IMR-90 (cell line): ENCODE data around the gene RAD51B. TPM values are rescaled to one million over a fixed set of nuclear protein-coding genes. Genes with fewer than 3 reads are reported as not detected.

ENCODE experiments used
- ATAC-seq: fragments of 200-7000 bp; cut with Tn5 transposase; 2 replicates; pipeline ENCODE4 v1.9.1; 2020; ENCODE audit warnings: low read depth, mild to moderate bottlenecking, moderate library complexity
- BruUV-seq: library from RNA; stranded (reverse); fragments of 400-500 nt; replicated peaks from 2 replicates; lab custom pipeline; 2021; lab: Mats Ljungman, UMichigan
- CTCF ChIA-PET: fragments of 300-600 bp; formaldehyde crosslinking; extraction: SDS; loops from one replicate; lab custom pipeline; 2021; ENCODE audit warnings: antibody characterized with exemption; lab: Yijun Ruan, JAX
- POLR2A ChIA-PET: fragments of 300-600 bp; sonication (Branson Sonifier 250); formaldehyde crosslinking; loops from one replicate; lab custom pipeline; 2022; ENCODE audit warnings: antibody characterized with exemption; ENCODE audit not compliant: unreplicated experiment; lab: Charles Lee
- DNase-seq: peaks from one replicate; pipeline ENCODE4 v3.0.0; 2013
- H2AFZ ChIP-seq: replicated peaks from 2 replicates; pipeline ENCODE3; 2013; ENCODE audit warnings: low read length, mild to moderate bottlenecking; ENCODE audit not compliant: poor library complexity
- H2AK5ac ChIP-seq: 2 replicates; pipeline ENCODE4 v1.6.1; 2013; ENCODE audit warnings: low read depth, low read length, inconsistent platforms
- H2AK9ac ChIP-seq: replicated peaks from 2 replicates; pipeline ENCODE3; 2013; ENCODE audit warnings: mild to moderate bottlenecking, low read depth, low read length, moderate library complexity; ENCODE audit not compliant: poor library complexity
- H2BK120ac ChIP-seq: 2 replicates; pipeline ENCODE4 v1.6.1; 2013; ENCODE audit warnings: low read depth, low read length, inconsistent platforms
- H2BK15ac ChIP-seq: 3 replicates; pipeline ENCODE4 v1.6.1; 2013; ENCODE audit warnings: low read depth, low read length, inconsistent platforms
- H2BK20ac ChIP-seq: 2 replicates; pipeline ENCODE4 v1.6.1; 2013; ENCODE audit warnings: low read depth, mild to moderate bottlenecking, inconsistent platforms, low read length, moderate library complexity
- H2BK5ac ChIP-seq: 2 replicates; pipeline ENCODE4 v1.6.1; 2013; ENCODE audit warnings: mild to moderate bottlenecking, low read depth, low read length, inconsistent platforms; ENCODE audit not compliant: poor library complexity, severe bottlenecking
- H3K14ac ChIP-seq: replicated peaks from 2 replicates; pipeline ENCODE4 v1.6.1; 2013; ENCODE audit warnings: low read depth, low read length, inconsistent platforms
- H3K18ac ChIP-seq: 2 replicates; pipeline ENCODE4 v1.6.1; 2013; ENCODE audit warnings: low read depth, low read length, control low read depth
- H3K23ac ChIP-seq: 2 replicates; pipeline ENCODE4 v1.6.1; 2013; ENCODE audit warnings: low read depth, low read length, inconsistent platforms
- H3K27ac ChIP-seq: 2 replicates; pipeline ENCODE4 v1.5.1; 2013; ENCODE audit warnings: mild to moderate bottlenecking, control low read depth, low read length; ENCODE audit not compliant: insufficient read depth
- H3K27me3 ChIP-seq: 2 replicates; pipeline ENCODE4 v1.6.1; 2013; ENCODE audit warnings: low read length; ENCODE audit not compliant: control insufficient read depth, insufficient read depth
- H3K36me3 ChIP-seq: 2 replicates; pipeline ENCODE4 v1.6.1; 2013; ENCODE audit warnings: low read length, mixed read lengths; ENCODE audit not compliant: control insufficient read depth, insufficient read depth
- H3K4ac ChIP-seq: 2 replicates; pipeline ENCODE4 v1.6.1; 2013; ENCODE audit warnings: low read depth, low read length, inconsistent platforms
- H3K4me1 ChIP-seq: 2 replicates; pipeline ENCODE4 v1.6.1; 2013; ENCODE audit warnings: low read length, mixed read lengths; ENCODE audit not compliant: control insufficient read depth, insufficient read depth
- H3K4me2 ChIP-seq: 2 replicates; pipeline ENCODE4 v1.6.1; 2013; ENCODE audit warnings: low read depth, mild to moderate bottlenecking, control low read depth, low read length, moderate library complexity
- H3K4me3 ChIP-seq: 2 replicates; pipeline ENCODE4 v1.5.1; 2013; ENCODE audit warnings: low read depth, mild to moderate bottlenecking, control low read depth, low read length, moderate library complexity; ENCODE audit not compliant: insufficient read depth
- H3K56ac ChIP-seq: 2 replicates; pipeline ENCODE4 v1.6.1; 2013; ENCODE audit warnings: low read length, inconsistent platforms; ENCODE audit not compliant: insufficient read depth; ENCODE audit errors: extremely low read depth
- H3K79me1 ChIP-seq, 2 experiments: 2 replicates each; pipeline ENCODE4 v1.6.1; 2013; ENCODE audit warnings: low read length in 2 of 2, inconsistent platforms in 1 of 2, low read depth in 1 of 2
- H3K9ac ChIP-seq: 2 replicates; pipeline ENCODE4 v1.6.1; 2013; ENCODE audit warnings: low read depth, low read length, control low read depth
- H3K9me1 ChIP-seq: 2 replicates; pipeline ENCODE4 v1.6.1; 2013; ENCODE audit warnings: low read length, inconsistent platforms; ENCODE audit not compliant: insufficient read depth
- H3K9me3 ChIP-seq: 2 replicates; pipeline ENCODE4 v1.6.1; 2013; ENCODE audit warnings: low read length; ENCODE audit not compliant: control insufficient read depth, insufficient read depth
- H4K20me1 ChIP-seq: 2 replicates; pipeline ENCODE4 v1.6.1; 2013; ENCODE audit warnings: low read length, inconsistent platforms; ENCODE audit not compliant: insufficient read depth
- H4K5ac ChIP-seq: 2 replicates; pipeline ENCODE4 v1.6.1; 2013; ENCODE audit warnings: mild to moderate bottlenecking, low read depth, low read length, control low read depth
- H4K8ac ChIP-seq, 2 experiments: 2 replicates each; pipeline ENCODE4 v1.6.1; 2013; ENCODE audit warnings: low read depth in 2 of 2, low read length in 2 of 2, control low read depth in 1 of 2, inconsistent platforms in 1 of 2
- H4K91ac ChIP-seq: 2 replicates; pipeline ENCODE4 v1.6.1; 2013; ENCODE audit warnings: low read depth, low read length, inconsistent platforms; ENCODE audit not compliant: insufficient read depth
- BHLHE40 ChIP-seq: fragments of 150-350 bp; IDR thresholded peaks from 2 replicates; pipeline ENCODE4 v1.6.1; 2016; ENCODE audit warnings: mild to moderate bottlenecking, low read depth, low read length
- CEBPB ChIP-seq: IDR thresholded peaks from 2 replicates; pipeline ENCODE4 v1.6.1; 2012; ENCODE audit warnings: low read depth, low read length, improper control_type of control experiment
- CHD1 ChIP-seq: IDR thresholded peaks from 2 replicates; pipeline ENCODE4 v1.6.1; 2012; ENCODE audit warnings: low read depth, low read length, improper control_type of control experiment
- FOS ChIP-seq: fragments of 150-350 bp; IDR thresholded peaks from 2 replicates; pipeline ENCODE4 v1.6.1; 2016; ENCODE audit warnings: low read depth, low read length
- MAFK ChIP-seq: IDR thresholded peaks from 2 replicates; pipeline ENCODE4 v1.6.1; 2012; ENCODE audit warnings: low read depth, low read length, improper control_type of control experiment
- MAZ ChIP-seq: IDR thresholded peaks from 2 replicates; pipeline ENCODE4 v1.6.1; 2012; ENCODE audit warnings: low read depth, mild to moderate bottlenecking, low read length, improper control_type of control experiment, moderate library complexity, borderline replicate concordance
- MXI1 ChIP-seq: IDR thresholded peaks from 2 replicates; pipeline ENCODE4 v1.6.1; 2012; ENCODE audit warnings: low read depth, mild to moderate bottlenecking, low read length, moderate library complexity, borderline replicate concordance
- NFE2L2 ChIP-seq: fragments of 150-350 bp; IDR thresholded peaks from 2 replicates; pipeline ENCODE4 v1.6.1; 2016; ENCODE audit warnings: low read depth, mild to moderate bottlenecking, low read length
- POLR2A ChIP-seq: IDR thresholded peaks from 2 replicates; pipeline ENCODE4 v1.6.1; 2012; ENCODE audit warnings: mild to moderate bottlenecking, low read depth, low read length
- RAD21 ChIP-seq: IDR thresholded peaks from 2 replicates; pipeline ENCODE4 v1.6.1; 2012; ENCODE audit warnings: low read length, improper control_type of control experiment
- RCOR1 ChIP-seq: IDR thresholded peaks from 2 replicates; pipeline ENCODE4 v1.6.1; 2012; ENCODE audit warnings: mild to moderate bottlenecking, low read length, improper control_type of control experiment; ENCODE audit not compliant: insufficient replicate concordance
- RFX5 ChIP-seq: IDR thresholded peaks from 2 replicates; pipeline ENCODE4 v1.8.0; 2012; ENCODE audit warnings: low read depth, mild to moderate bottlenecking, low read length, moderate library complexity
- SMC3 ChIP-seq: fragments of 150-350 bp; IDR thresholded peaks from 2 replicates; pipeline ENCODE4 v1.6.1; 2016; ENCODE audit warnings: low read depth, mild to moderate bottlenecking, antibody characterized with exemption, low read length, moderate library complexity
- WGBS, 2 experiments: methylation state at CpG; one replicate each; pipeline versions ENCODE4 v1.1.5 to v1.1.7; 2013; ENCODE audit warnings: missing lambda C conversion rate in 2 of 2; ENCODE audit not compliant: insufficient read length in 1 of 2; ENCODE audit errors: extremely low coverage in 2 of 2; 5-methylcytosine and 5-hydroxymethylcytosine counted together
- dilution Hi-C: fragments of 300-500 bp; cut with HindIII; formaldehyde crosslinking; loops from one replicate; pipeline ENCODE4 v1.14.3; 2018; ENCODE audit warnings: low sequenced_read_pairs; ENCODE audit not compliant: unreplicated experiment
- in situ Hi-C: fragments of 300-500 bp; cut with MboI; formaldehyde crosslinking; loops from 3 replicates; pipeline ENCODE4 v1.14.3; 2019; ENCODE audit warnings: low sequenced_read_pairs, inconsistent platforms, mixed read lengths
- intact Hi-C: fragments of 100-400 bp; cut with micrococcal nuclease; formaldehyde crosslinking; loops from 2 replicates; pipeline ENCODE4 v1.10.0; 2022
- polyA plus RNA-seq, 3 experiments: library from polyadenylated mRNA; depleted of rRNA; stranded (reverse); fragments of >200 nt; gene quantifications; 2 replicates each; pipeline ENCODE4 v1.2.3, GENCODE V29; 2012; ENCODE audit warnings: low replicate concordance in 1 of 3
- total RNA-seq: library from RNA; depleted of rRNA; stranded (reverse); fragments of >200 nt; gene quantifications from 2 replicates; pipeline ENCODE4 v1.2.3, GENCODE V29; 2012
- TF ChIP-seq, protein P1 (sequence below): fragments of 150-350 bp; IDR thresholded peaks from 2 replicates; pipeline ENCODE4 v1.6.1; 2016; ENCODE audit warnings: low read depth, mild to moderate bottlenecking, low read length, moderate library complexity, borderline replicate concordance
- TF ChIP-seq, protein P2 (sequence below): fragments of 150-350 bp; IDR thresholded peaks from 2 replicates; pipeline ENCODE4 v1.6.1; 2017; ENCODE audit warnings: mild to moderate bottlenecking, antibody characterized with exemption, low read length, low read depth
- TF ChIP-seq, protein P3 (sequence below): conservative IDR thresholded peaks from 2 replicates; pipeline ENCODE4 v1.5.1; 2012; ENCODE audit warnings: mild to moderate bottlenecking, low read depth, low read length, improper control_type of control experiment

The RAD51B gene
- total and polyA plus RNA-seq, 2 of the 4 experiments (the other 2 are of a cell fraction) = 5.1 to 18.8 TPM

DNA sequence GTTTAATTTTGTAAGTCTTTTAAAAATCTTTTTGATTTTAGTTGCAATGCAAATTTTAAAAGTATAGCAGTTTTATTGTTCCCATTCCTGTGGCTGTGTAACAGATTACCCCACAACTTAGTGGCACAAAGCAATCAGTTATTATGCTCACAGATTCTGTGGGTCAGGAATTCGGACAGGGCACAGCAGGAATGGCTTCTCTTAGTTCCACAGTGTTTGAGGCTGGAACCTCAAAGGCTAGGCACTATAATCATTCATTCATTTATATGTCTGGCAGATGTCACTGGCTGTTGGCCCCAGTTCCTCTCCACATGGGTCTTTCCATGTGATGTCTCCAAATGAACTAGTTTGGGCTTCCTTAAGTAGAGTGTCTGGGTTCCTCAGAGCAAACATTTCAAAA lies 193.3 kb downstream of the RAD51B start:
- Histone ChIP-seq H4K91ac (no peak overlapping the region), H4K8ac (no peak overlapping the region), H3K4me2 (no peak overlapping the region), H2AK9ac (no peak overlapping the region), H2AK5ac (no peak overlapping the region; the same call in 1 of the 2 replicates), H2BK15ac (peak overlapping the region; percentile 44; the same call in 1 of the 3 replicates), H3K27ac (no peak overlapping the region), H3K27me3 (no peaks in the 10 kb centered on the region), H2BK120ac (peak overlapping the region; percentile 40; the same call in 1 of the 2 replicates), H3K9ac (no peak overlapping the region), H4K5ac (no peak overlapping the region), H3K36me3 (no peaks in the 10 kb centered on the region), H3K56ac (no peak overlapping the region), H3K4me1 (peaks cover 5% of the 10 kb centered on the region; the same call in 1 of the 2 replicates), H2BK5ac (no peak overlapping the region), H3K9me3 (no peaks in the 10 kb centered on the region), H3K9me1 (0 out of 2 replicates have a peak, but pooled peaks cover 5% of the 10 kb centered on the region), H2BK20ac (peak overlapping the region; percentile 37), H3K79me1 (no peaks in the 10 kb centered on the region), H3K4ac (no peak overlapping the region), H2AFZ (no peak overlapping the region), H3K18ac (no peak overlapping the region), H3K4me3 (no peak overlapping the region), H3K23ac (0 out of 2 replicates have a peak overlapping the region, but pooled peaks have one; percentile 8), H4K20me1 (no peaks in the 10 kb centered on the region), H3K14ac (no peak overlapping the region)
- dilution Hi-C loops = no loop called here
- BruUV-seq = no TSS peak
- DNase-seq (no peak), ATAC-seq (no peak)
- in situ Hi-C loops = no loop called here
- WGBS, 2 experiments = 100% methylated on average over 1 of the region's 1 CpG; no CpG with 5 or more reads in 1 of the 2 experiments
- TF ChIP-seq SMC3 (no peak), MXI1 (no peak), MAZ (no peak), NFE2L2 (no peak), RAD21 (no peak), BHLHE40 (no peak), RFX5 (no peak), MAFK (no peak), FOS (no peak), CHD1 (no peak), CEBPB (no peak), RCOR1 (no peak), POLR2A (no peak)
- TF ChIP-seq, protein P1, sequence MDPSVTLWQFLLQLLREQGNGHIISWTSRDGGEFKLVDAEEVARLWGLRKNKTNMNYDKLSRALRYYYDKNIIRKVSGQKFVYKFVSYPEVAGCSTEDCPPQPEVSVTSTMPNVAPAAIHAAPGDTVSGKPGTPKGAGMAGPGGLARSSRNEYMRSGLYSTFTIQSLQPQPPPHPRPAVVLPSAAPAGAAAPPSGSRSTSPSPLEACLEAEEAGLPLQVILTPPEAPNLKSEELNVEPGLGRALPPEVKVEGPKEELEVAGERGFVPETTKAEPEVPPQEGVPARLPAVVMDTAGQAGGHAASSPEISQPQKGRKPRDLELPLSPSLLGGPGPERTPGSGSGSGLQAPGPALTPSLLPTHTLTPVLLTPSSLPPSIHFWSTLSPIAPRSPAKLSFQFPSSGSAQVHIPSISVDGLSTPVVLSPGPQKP = no peak
- TF ChIP-seq, protein P2, sequence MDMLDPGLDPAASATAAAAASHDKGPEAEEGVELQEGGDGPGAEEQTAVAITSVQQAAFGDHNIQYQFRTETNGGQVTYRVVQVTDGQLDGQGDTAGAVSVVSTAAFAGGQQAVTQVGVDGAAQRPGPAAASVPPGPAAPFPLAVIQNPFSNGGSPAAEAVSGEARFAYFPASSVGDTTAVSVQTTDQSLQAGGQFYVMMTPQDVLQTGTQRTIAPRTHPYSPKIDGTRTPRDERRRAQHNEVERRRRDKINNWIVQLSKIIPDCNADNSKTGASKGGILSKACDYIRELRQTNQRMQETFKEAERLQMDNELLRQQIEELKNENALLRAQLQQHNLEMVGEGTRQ = no peak
- TF ChIP-seq, protein P3, sequence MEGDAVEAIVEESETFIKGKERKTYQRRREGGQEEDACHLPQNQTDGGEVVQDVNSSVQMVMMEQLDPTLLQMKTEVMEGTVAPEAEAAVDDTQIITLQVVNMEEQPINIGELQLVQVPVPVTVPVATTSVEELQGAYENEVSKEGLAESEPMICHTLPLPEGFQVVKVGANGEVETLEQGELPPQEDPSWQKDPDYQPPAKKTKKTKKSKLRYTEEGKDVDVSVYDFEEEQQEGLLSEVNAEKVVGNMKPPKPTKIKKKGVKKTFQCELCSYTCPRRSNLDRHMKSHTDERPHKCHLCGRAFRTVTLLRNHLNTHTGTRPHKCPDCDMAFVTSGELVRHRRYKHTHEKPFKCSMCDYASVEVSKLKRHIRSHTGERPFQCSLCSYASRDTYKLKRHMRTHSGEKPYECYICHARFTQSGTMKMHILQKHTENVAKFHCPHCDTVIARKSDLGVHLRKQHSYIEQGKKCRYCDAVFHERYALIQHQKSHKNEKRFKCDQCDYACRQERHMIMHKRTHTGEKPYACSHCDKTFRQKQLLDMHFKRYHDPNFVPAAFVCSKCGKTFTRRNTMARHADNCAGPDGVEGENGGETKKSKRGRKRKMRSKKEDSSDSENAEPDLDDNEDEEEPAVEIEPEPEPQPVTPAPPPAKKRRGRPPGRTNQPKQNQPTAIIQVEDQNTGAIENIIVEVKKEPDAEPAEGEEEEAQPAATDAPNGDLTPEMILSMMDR = no peak
- intact Hi-C loops = no loop called here
- ChIA-PET POLR2A (no interaction called here), CTCF (no interaction called here)
